ENCODE data around the gene GNG4. TPM values are rescaled to one million over a fixed set of nuclear protein-coding genes. Genes with fewer than 3 reads are reported as not detected.

The GNG4 gene
- total and polyA plus RNA-seq, 9 of the 15 experiments (the other 6 are each of a cell fraction or from before 2014, with no cell fraction given): 0.06 to 0.58 (median 0.08) TPM; not detected in 4

GRCh38 chr1:235504494-235505222, 144.9 kb downstream of the GNG4 start (continued):
- TF ChIP-seq, protein P1, sequence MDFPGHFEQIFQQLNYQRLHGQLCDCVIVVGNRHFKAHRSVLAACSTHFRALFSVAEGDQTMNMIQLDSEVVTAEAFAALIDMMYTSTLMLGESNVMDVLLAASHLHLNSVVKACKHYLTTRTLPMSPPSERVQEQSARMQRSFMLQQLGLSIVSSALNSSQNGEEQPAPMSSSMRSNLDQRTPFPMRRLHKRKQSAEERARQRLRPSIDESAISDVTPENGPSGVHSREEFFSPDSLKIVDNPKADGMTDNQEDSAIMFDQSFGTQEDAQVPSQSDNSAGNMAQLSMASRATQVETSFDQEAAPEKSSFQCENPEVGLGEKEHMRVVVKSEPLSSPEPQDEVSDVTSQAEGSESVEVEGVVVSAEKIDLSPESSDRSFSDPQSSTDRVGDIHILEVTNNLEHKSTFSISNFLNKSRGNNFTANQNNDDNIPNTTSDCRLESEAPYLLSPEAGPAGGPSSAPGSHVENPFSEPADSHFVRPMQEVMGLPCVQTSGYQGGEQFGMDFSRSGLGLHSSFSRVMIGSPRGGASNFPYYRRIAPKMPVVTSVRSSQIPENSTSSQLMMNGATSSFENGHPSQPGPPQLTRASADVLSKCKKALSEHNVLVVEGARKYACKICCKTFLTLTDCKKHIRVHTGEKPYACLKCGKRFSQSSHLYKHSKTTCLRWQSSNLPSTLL (IDR thresholded peaks at IDR 0.05): no peak
- TF ChIP-seq NCOA1 (IDR thresholded peaks at IDR 0.05; ENCODE audit: low read depth): peak; percentile 71; the same call in 1 of the 2 replicates
- peak; percentile 15; the same call in 1 of the 2 replicates for TF ChIP-seq ZBED1 (IDR thresholded peaks at IDR 0.05)
- TF ChIP-seq TAF9B (IDR thresholded peaks at IDR 0.05; ENCODE audit: partially characterized antibody): peak; percentile 73
- TF ChIP-seq ZBTB2 (IDR thresholded peaks at IDR 0.05): peak; percentile 96
- TF ChIP-seq ZNF212 (CRISPR knock-in tag; IDR thresholded peaks at IDR 0.05): 0 out of 2 replicates have a peak, but pooled peaks have one; percentile 84
- TF ChIP-seq, protein P2, sequence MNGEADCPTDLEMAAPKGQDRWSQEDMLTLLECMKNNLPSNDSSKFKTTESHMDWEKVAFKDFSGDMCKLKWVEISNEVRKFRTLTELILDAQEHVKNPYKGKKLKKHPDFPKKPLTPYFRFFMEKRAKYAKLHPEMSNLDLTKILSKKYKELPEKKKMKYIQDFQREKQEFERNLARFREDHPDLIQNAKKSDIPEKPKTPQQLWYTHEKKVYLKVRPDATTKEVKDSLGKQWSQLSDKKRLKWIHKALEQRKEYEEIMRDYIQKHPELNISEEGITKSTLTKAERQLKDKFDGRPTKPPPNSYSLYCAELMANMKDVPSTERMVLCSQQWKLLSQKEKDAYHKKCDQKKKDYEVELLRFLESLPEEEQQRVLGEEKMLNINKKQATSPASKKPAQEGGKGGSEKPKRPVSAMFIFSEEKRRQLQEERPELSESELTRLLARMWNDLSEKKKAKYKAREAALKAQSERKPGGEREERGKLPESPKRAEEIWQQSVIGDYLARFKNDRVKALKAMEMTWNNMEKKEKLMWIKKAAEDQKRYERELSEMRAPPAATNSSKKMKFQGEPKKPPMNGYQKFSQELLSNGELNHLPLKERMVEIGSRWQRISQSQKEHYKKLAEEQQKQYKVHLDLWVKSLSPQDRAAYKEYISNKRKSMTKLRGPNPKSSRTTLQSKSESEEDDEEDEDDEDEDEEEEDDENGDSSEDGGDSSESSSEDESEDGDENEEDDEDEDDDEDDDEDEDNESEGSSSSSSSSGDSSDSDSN (IDR thresholded peaks at IDR 0.05; ENCODE audit: borderline replicate concordance in 1 of 2, low read depth in 2 of 2, low read length in 2 of 2): peak; percentile 81 to 89; a peak in 3 of 4 replicates
- TF ChIP-seq, protein P3, sequence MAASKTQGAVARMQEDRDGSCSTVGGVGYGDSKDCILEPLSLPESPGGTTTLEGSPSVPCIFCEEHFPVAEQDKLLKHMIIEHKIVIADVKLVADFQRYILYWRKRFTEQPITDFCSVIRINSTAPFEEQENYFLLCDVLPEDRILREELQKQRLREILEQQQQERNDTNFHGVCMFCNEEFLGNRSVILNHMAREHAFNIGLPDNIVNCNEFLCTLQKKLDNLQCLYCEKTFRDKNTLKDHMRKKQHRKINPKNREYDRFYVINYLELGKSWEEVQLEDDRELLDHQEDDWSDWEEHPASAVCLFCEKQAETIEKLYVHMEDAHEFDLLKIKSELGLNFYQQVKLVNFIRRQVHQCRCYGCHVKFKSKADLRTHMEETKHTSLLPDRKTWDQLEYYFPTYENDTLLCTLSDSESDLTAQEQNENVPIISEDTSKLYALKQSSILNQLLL (CRISPR knock-in tag; IDR thresholded peaks at IDR 0.05; ENCODE audit: borderline replicate concordance): no peak
- peak; percentile 87 for TF ChIP-seq MEIS2 (IDR thresholded peaks at IDR 0.05; ENCODE audit: partially characterized antibody)
- peak; percentile 61 for TF ChIP-seq NFE2 (IDR thresholded peaks at IDR 0.05; ENCODE audit: low read depth)
- TF ChIP-seq RBM25 (IDR thresholded peaks at IDR 0.05; ENCODE audit: low read depth, low read length, severe bottlenecking): no peak
- TF ChIP-seq SRF (CRISPR knock-in tag; IDR thresholded peaks at IDR 0.05): peak in 1 of 2 experiments; percentile 77; a peak in 1 of 4 replicates
- no peak for TF ChIP-seq ZNF274 (IDR thresholded peaks at IDR 0.05; ENCODE audit: borderline replicate concordance, low read depth, low read length)
- TF ChIP-seq IFI16 (CRISPR knock-in tag; IDR thresholded peaks at IDR 0.05): no peak
- TF ChIP-seq ZNF584 (CRISPR knock-in tag; IDR thresholded peaks at IDR 0.05; ENCODE audit: low read depth): no peak
- no peak for TF ChIP-seq ZHX1 (conservative IDR thresholded peaks at IDR 0.05; ENCODE audit: low read length)

Measured in K562 (cell line).